K562 (cell line): Measurements from ENCODE around the gene QRICH1. TPM values are rescaled to one million over a fixed set of nuclear protein-coding genes. Genes with fewer than 3 reads are reported as not detected.

ENCODE experiments used
- BHLHE40 ChIP-seq: IDR thresholded peaks from 2 replicates; pipeline ENCODE4 v1.6.1; 2011; ENCODE audit warnings: low read length, improper control_type of control experiment
- NONO ChIP-seq, 2 experiments: fragments of 200-400 bp in 1 of 2; fragments of 450-650 bp in 1 of 2; formaldehyde crosslinking in 1 of 2; IDR thresholded peaks; 2 replicates each; pipeline ENCODE4 v1.6.1; 2017; ENCODE audit warnings: low read depth in 2 of 2, mild to moderate bottlenecking in 2 of 2, moderate library complexity in 2 of 2, low read length in 1 of 2
- SNIP1 ChIP-seq: fragments of 450-650 bp; IDR thresholded peaks from 2 replicates; pipeline ENCODE4 v1.7.1; 2017; ENCODE audit warnings: low read depth, mild to moderate bottlenecking
- TBL1XR1 ChIP-seq, 2 experiments: IDR thresholded peaks; 2 replicates each; pipeline ENCODE4 v1.6.1; 2012; ENCODE audit warnings: improper control_type of control experiment in 2 of 2, low read length in 2 of 2, mild to moderate bottlenecking in 1 of 2
- ZNF57 ChIP-seq: fragments of 450-650 bp; formaldehyde crosslinking; IDR thresholded peaks from 2 replicates; pipeline ENCODE4 v1.4.0; 2020; ENCODE audit warnings: mild to moderate bottlenecking, moderate library complexity
- polyA plus RNA-seq, 8 experiments: library from polyadenylated mRNA; depleted of rRNA in 4 of 8; stranded (reverse) in 5 of 8; unstranded in 3 of 8; fragments of >200 nt; fragmentation: Nextera tagmentation in 2 of 8; fragmentation: Illumina TruSeq in 1 of 8; extraction: Ambion mirVana in 2 of 8; extraction: Trizol in 1 of 8; gene quantifications; 2 replicates each; pipeline versions ENCODE4 v1.2.1 to v1.2.3, GENCODE V29; 2011 to 2014; ENCODE audit warnings: inconsistent platforms in 1 of 8, missing spikeins in 1 of 8
- total RNA-seq, 7 experiments: library from RNA; depleted of rRNA in 6 of 7; stranded (reverse); fragments of >200 nt in 6 of 7; fragmentation: Illumina TruSeq in 2 of 7; extraction: Trizol in 2 of 7; gene quantifications; 2 replicates each; pipeline versions ENCODE4 v1.2.1 to v1.2.3, GENCODE V29; 2011 to 2021; ENCODE audit warnings: low replicate concordance in 1 of 7
- TF ChIP-seq, protein P1 (sequence below): fragments of 250-450 bp; sonication (Bioruptor Pico); IDR thresholded peaks from 2 replicates; pipeline ENCODE4 v1.4.0; 2020; ENCODE audit warnings: mild to moderate bottlenecking, moderate library complexity, borderline replicate concordance
- TF ChIP-seq, protein P2 (sequence below): fragments of 450-650 bp; formaldehyde crosslinking; IDR thresholded peaks from 2 replicates; pipeline ENCODE4 v1.4.0; 2022; ENCODE audit warnings: missing genetic modification characterization
- TF ChIP-seq, protein P3 (sequence below), 2 experiments: fragments of 450-650 bp in 1 of 2; sonication (generic) in 1 of 2; formaldehyde crosslinking in 1 of 2; IDR thresholded peaks; 2 replicates each; pipeline versions ENCODE4 v1.7.1 to v1.9.0; 2016 to 2022; ENCODE audit warnings: inconsistent platforms in 1 of 2, mild to moderate bottlenecking in 1 of 2, missing genetic modification reagents in 1 of 2
- TF ChIP-seq, protein P4 (sequence below): sonication (generic); formaldehyde crosslinking; IDR thresholded peaks from 2 replicates; pipeline ENCODE4 v1.8.1; 2023; ENCODE audit warnings: mild to moderate bottlenecking, missing genetic modification reagents

QRICH1 gene
- total and polyA plus RNA-seq, 9 of the 15 experiments (the other 6 are each of a cell fraction or from before 2014, with no cell fraction given) = 20.1 to 99.2 (median 56.7) TPM

DNA sequence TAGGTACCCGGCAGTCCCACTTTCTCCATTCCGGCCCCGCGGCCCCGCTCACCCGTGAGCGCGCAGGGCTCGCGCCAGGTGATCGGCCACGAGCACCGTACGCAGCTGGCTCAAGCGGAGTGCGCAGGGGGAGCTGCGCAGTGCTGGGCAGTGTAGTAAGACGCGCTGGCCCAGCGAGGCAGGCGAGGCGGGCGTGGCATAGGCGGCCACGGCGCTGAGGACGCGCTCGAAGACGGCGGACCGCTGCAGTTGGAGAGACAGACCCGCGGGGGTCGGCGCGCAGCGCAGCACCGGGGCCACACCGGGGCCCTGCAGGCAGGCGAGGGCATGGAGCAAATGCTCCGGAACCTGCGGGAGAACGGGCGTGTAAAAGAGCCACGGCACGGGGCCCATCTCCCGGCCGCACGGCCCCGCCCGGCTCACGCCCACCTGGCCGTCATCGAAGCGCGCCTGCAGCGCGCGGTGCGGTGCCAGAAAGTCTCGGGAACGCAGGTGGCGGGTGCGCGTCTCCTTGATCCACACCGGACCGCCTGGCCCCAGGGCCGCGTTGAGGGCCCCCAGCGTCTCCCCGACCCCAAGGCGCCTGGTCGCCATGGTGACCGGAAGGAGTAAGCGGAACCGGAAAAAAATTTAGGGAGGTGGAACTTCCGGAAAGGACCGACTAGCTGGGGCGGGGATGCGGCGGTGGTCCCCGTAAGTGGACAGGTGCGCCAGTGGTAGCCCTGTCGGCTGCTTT lies 75.7 kb downstream of the QRICH1 start, which contains the start of gene DALRD3 (continued):
- peak in 1 of 2 experiments; percentile 39; a peak in 1 of 4 replicates for TF ChIP-seq NONO (IDR thresholded peaks at IDR 0.05; ENCODE audit: low read depth in 2 of 2, low read length in 1 of 2)
- TF ChIP-seq, protein P1, sequence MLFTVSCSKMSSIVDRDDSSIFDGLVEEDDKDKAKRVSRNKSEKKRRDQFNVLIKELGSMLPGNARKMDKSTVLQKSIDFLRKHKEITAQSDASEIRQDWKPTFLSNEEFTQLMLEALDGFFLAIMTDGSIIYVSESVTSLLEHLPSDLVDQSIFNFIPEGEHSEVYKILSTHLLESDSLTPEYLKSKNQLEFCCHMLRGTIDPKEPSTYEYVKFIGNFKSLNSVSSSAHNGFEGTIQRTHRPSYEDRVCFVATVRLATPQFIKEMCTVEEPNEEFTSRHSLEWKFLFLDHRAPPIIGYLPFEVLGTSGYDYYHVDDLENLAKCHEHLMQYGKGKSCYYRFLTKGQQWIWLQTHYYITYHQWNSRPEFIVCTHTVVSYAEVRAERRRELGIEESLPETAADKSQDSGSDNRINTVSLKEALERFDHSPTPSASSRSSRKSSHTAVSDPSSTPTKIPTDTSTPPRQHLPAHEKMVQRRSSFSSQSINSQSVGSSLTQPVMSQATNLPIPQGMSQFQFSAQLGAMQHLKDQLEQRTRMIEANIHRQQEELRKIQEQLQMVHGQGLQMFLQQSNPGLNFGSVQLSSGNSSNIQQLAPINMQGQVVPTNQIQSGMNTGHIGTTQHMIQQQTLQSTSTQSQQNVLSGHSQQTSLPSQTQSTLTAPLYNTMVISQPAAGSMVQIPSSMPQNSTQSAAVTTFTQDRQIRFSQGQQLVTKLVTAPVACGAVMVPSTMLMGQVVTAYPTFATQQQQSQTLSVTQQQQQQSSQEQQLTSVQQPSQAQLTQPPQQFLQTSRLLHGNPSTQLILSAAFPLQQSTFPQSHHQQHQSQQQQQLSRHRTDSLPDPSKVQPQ = no peak
- TF ChIP-seq TBL1XR1 (IDR thresholded peaks at IDR 0.05; ENCODE audit: low read length in 2 of 2) = no peak
- TF ChIP-seq, protein P2, sequence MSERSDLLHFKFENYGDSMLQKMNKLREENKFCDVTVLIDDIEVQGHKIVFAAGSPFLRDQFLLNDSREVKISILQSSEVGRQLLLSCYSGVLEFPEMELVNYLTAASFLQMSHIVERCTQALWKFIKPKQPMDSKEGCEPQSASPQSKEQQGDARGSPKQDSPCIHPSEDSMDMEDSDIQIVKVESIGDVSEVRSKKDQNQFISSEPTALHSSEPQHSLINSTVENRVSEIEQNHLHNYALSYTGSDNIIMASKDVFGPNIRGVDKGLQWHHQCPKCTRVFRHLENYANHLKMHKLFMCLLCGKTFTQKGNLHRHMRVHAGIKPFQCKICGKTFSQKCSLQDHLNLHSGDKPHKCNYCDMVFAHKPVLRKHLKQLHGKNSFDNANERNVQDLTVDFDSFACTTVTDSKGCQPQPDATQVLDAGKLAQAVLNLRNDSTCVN = no peak
- TF ChIP-seq SNIP1 = no peak
- 0 out of 2 replicates have a peak, but pooled peaks have one; percentile 20 for TF ChIP-seq BHLHE40
- no peak for TF ChIP-seq ZNF57
- TF ChIP-seq, protein P3, sequence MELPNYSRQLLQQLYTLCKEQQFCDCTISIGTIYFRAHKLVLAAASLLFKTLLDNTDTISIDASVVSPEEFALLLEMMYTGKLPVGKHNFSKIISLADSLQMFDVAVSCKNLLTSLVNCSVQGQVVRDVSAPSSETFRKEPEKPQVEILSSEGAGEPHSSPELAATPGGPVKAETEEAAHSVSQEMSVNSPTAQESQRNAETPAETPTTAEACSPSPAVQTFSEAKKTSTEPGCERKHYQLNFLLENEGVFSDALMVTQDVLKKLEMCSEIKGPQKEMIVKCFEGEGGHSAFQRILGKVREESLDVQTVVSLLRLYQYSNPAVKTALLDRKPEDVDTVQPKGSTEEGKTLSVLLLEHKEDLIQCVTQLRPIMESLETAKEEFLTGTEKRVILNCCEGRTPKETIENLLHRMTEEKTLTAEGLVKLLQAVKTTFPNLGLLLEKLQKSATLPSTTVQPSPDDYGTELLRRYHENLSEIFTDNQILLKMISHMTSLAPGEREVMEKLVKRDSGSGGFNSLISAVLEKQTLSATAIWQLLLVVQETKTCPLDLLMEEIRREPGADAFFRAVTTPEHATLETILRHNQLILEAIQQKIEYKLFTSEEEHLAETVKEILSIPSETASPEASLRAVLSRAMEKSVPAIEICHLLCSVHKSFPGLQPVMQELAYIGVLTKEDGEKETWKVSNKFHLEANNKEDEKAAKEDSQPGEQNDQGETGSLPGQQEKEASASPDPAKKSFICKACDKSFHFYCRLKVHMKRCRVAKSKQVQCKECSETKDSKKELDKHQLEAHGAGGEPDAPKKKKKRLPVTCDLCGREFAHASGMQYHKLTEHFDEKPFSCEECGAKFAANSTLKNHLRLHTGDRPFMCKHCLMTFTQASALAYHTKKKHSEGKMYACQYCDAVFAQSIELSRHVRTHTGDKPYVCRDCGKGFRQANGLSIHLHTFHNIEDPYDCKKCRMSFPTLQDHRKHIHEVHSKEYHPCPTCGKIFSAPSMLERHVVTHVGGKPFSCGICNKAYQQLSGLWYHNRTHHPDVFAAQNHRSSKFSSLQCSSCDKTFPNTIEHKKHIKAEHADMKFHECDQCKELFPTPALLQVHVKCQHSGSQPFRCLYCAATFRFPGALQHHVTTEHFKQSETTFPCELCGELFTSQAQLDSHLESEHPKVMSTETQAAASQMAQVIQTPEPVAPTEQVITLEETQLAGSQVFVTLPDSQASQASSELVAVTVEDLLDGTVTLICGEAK (IDR thresholded peaks at IDR 0.05) = peak; percentile 89
- TF ChIP-seq, protein P3 (CRISPR knock-in tag; IDR thresholded peaks at IDR 0.05) = no peak
- TF ChIP-seq, protein P4, sequence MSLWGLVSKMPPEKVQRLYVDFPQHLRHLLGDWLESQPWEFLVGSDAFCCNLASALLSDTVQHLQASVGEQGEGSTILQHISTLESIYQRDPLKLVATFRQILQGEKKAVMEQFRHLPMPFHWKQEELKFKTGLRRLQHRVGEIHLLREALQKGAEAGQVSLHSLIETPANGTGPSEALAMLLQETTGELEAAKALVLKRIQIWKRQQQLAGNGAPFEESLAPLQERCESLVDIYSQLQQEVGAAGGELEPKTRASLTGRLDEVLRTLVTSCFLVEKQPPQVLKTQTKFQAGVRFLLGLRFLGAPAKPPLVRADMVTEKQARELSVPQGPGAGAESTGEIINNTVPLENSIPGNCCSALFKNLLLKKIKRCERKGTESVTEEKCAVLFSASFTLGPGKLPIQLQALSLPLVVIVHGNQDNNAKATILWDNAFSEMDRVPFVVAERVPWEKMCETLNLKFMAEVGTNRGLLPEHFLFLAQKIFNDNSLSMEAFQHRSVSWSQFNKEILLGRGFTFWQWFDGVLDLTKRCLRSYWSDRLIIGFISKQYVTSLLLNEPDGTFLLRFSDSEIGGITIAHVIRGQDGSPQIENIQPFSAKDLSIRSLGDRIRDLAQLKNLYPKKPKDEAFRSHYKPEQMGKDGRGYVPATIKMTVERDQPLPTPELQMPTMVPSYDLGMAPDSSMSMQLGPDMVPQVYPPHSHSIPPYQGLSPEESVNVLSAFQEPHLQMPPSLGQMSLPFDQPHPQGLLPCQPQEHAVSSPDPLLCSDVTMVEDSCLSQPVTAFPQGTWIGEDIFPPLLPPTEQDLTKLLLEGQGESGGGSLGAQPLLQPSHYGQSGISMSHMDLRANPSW = no peak
